HG02623 (cell line): ENCODE measurements around the gene TULP4.
"Not testable (repeated sequence)": the region's sequence is repeated elsewhere in the genome, so short reads cannot be mapped to it uniquely, and the experiment has no call there.

Source experiments
- ATAC-seq: cut with Tn5 transposase; IDR thresholded peaks from one replicate; pipeline ENCODE4 v1.9.1; 2021; ENCODE audit warnings: moderate library complexity; ENCODE audit not compliant: unreplicated experiment

TULP4 gene

GRCh38 chr6:158519761-158520160, 207.5 kb downstream of the TULP4 start:
- no peak for ATAC-seq

- not testable (repeated sequence) for ATAC-seq
These were observed 208.7 kb downstream of the TULP4 start for GRCh38 chr6:158520975-158521374.

- no peak for ATAC-seq
These were observed 209.5 kb downstream of the TULP4 start for GRCh38 chr6:158521759-158522158.

- ATAC-seq, result no peak
These were observed 210.4 kb downstream of the TULP4 start for GRCh38 chr6:158522616-158523015.

GRCh38 chr6:158524311-158524710, 212.0 kb downstream of the TULP4 start:
- ATAC-seq, result no peak

GRCh38 chr6:158527858-158528257, 215.6 kb downstream of the TULP4 start:
- not testable (repeated sequence) for ATAC-seq

GRCh38 chr6:158528826-158529225, 216.6 kb downstream of the TULP4 start:
- ATAC-seq, result no peak

- ATAC-seq, result no peak
These were observed 217.4 kb downstream of the TULP4 start for GRCh38 chr6:158529629-158530028.

GRCh38 chr6:158531566-158531965, 219.3 kb downstream of the TULP4 start:
- no peak for ATAC-seq

GRCh38 chr6:158531970-158532369, 219.7 kb downstream of the TULP4 start:
- no peak for ATAC-seq

- ATAC-seq, result no peak
These were observed 224.0 kb downstream of the TULP4 start for GRCh38 chr6:158536084-158536890.

GRCh38 chr6:158536891-158537798, 224.9 kb downstream of the TULP4 start:
- no peak for ATAC-seq

GRCh38 chr6:158538741-158539140, 226.5 kb downstream of the TULP4 start:
- no peak for ATAC-seq

GRCh38 chr6:158539413-158539812, 227.1 kb downstream of the TULP4 start:
- ATAC-seq, result no peak

GRCh38 chr6:158539881-158540280, 227.6 kb downstream of the TULP4 start:
- no peak for ATAC-seq

GRCh38 chr6:158543606-158544185, 231.4 kb downstream of the TULP4 start:
- ATAC-seq, result no peak

- ATAC-seq, result no peak
These were observed 232.2 kb downstream of the TULP4 start for GRCh38 chr6:158544428-158544827.

GRCh38 chr6:158545043-158545966, 233.0 kb downstream of the TULP4 start:
- ATAC-seq, result no peak

- ATAC-seq, result no peak
These were observed 236.3 kb downstream of the TULP4 start for GRCh38 chr6:158548418-158549161.
